VCaP (cell line): Measurements from ENCODE around the gene DDC.

Experiments
- H3K27ac ChIP-seq: fragments of 450-650 bp; 2 replicates; pipeline ENCODE4 v1.5.1; 2017
- CTCF ChIP-seq: fragments of 450-650 bp; conservative IDR thresholded peaks from 2 replicates; pipeline ENCODE4 v1.5.1; 2017; ENCODE audit warnings: mild to moderate bottlenecking, moderate library complexity

DDC gene

GRCh38 chr7:50567715-50568261 is 2.6 kb upstream of the DDC start:
- no peak for TF ChIP-seq CTCF
- no peak overlapping the region for H3K27ac ChIP-seq

- TF ChIP-seq CTCF, result no peak
- no peak overlapping the region for H3K27ac ChIP-seq
These were observed 772 bp upstream of the DDC start for GRCh38 chr7:50565977-50566376.

DNA sequence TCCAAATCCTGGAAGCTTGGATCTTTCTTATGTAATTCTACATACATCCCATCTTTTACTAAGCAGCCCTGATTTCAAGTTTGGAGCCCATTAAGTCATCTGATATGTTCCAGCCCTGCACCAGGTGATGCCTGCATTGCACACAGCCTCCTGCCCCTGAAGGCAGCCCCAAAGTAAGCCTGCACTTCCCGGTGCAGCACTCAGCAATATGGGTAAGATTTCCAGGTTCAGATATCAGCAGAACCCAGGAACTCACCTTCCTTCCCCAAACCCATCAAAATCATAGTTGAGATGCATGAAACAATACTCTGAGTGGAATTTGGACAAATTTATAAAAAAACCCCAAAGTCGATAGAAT is 333 bp upstream of the DDC start:
- no peak overlapping the region for H3K27ac ChIP-seq
- TF ChIP-seq CTCF, result no peak

DNA sequence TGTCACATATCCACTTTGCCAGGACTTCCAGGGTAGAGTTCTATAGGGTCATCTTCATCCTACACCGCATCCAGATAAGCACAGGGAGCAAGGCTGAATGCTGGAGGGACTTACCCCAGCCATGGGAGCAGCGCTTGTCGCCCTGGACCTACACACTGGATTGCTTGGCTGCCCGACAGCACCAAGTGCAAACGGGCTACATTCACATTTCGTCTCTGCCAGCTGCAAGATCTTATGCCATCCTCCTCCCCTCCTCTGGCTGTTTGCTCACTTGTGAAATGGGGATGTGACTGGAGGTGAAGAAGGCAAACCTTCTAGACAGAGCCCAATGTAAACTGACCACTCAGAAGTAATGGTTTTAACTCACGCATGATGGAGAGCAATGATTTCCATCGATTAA is 1.0 kb downstream of the DDC start:
- no peak overlapping the region for H3K27ac ChIP-seq
- TF ChIP-seq CTCF, result no peak

- no peak for TF ChIP-seq CTCF
- no peak overlapping the region for H3K27ac ChIP-seq
These were observed 3.1 kb downstream of the DDC start for GRCh38 chr7:50562136-50562535.

DNA sequence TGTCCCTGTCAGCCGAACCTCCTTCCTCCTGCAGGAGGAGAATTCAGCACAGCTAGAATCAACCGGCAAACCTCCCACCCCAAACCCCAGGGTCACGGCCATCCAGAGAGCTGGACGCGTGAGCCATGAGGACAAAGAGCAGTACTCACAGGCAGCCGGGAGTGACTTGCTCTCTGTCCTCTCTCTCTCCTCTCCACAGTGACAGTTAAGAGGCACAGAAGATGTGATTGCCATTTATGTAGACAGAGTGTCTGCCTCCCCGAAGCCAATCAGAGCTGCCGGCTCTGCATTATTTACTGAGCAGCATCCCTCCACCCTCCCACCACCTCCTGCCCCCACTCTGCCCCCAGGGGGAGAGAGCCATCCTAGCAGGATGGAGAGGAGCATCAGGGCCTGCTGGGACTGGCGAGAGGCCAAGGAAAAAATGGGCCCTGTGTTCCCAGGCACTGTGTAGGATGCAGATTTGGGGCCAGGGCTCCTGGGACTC is 4.3 kb downstream of the DDC start:
- H3K27ac ChIP-seq, result no peak overlapping the region
- no peak for TF ChIP-seq CTCF

DNA sequence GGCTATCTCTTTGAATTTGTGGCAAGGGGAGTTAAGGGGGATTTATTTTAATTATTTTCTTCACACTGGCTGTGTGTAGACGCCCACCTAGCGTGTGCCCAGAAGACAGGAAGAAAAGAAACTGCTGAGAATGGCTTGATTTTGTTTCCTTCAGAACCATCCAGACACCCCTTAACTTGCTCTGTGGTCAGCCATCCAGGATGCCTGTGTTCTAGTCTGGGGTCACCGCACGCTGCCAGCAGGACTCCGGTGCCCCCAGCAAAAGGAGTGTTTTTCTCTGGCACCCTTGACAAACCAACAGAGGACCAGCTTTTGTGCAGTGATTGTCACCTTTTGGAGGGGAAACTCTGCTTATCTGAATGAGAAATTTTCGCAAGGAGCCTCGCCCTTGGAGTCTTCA is 5.3 kb downstream of the DDC start:
- no peak overlapping the region for H3K27ac ChIP-seq
- TF ChIP-seq CTCF, result no peak
